Measurements from ENCODE around the gene UBE2L6.
"Not testable (repeated sequence)": the region's sequence is repeated elsewhere in the genome, so short reads cannot be mapped to it uniquely, and the experiment has no call there.

The UBE2L6 gene

GRCh38 chr11:57566005-57566904, 1.2 kb downstream of the UBE2L6 start:
- DNase-seq = no peak

- DNase-seq = no peak
Observed at GRCh38 chr11:57562596-57562995, 4.9 kb downstream of the UBE2L6 start.

GRCh38 chr11:57560146-57560545, 7.3 kb downstream of the UBE2L6 start:
- no peak for DNase-seq

- no peak for DNase-seq
Observed at GRCh38 chr11:57556041-57556440, 11.4 kb downstream of the UBE2L6 start.

- DNase-seq = no peak
Observed at GRCh38 chr11:57555393-57555792, 12.1 kb downstream of the UBE2L6 start.

GRCh38 chr11:57552479-57552878, 15.0 kb downstream of the UBE2L6 start:
- DNase-seq = no peak

GRCh38 chr11:57551941-57552340, 15.5 kb downstream of the UBE2L6 start:
- DNase-seq = no peak

- DNase-seq = no peak
Observed at GRCh38 chr11:57549983-57550382, 17.5 kb downstream of the UBE2L6 start.

- no peak for DNase-seq
Observed at GRCh38 chr11:57547854-57548377, 19.6 kb downstream of the UBE2L6 start.

- DNase-seq = no peak
Observed at GRCh38 chr11:57546869-57547475, 20.5 kb downstream of the UBE2L6 start.

GRCh38 chr11:57546451-57546850, 21.0 kb downstream of the UBE2L6 start:
- DNase-seq = no peak

GRCh38 chr11:57545883-57546282, 21.6 kb downstream of the UBE2L6 start:
- DNase-seq = no peak

- DNase-seq = no peak
Observed at GRCh38 chr11:57544566-57544965, 22.9 kb downstream of the UBE2L6 start.

- no peak for DNase-seq
Observed at GRCh38 chr11:57543593-57543992, 23.9 kb downstream of the UBE2L6 start.

- DNase-seq = no peak
Observed at GRCh38 chr11:57542582-57542981, 24.9 kb downstream of the UBE2L6 start.

GRCh38 chr11:57541169-57541568, 26.3 kb downstream of the UBE2L6 start:
- no peak for DNase-seq

GRCh38 chr11:57539342-57539741, 28.1 kb downstream of the UBE2L6 start:
- DNase-seq = no peak

- DNase-seq = no peak
Observed at GRCh38 chr11:57536947-57537619, 30.4 kb downstream of the UBE2L6 start, which contains the start of gene SMTNL1. TSS of gene SMTNL1 (plus strand) at chr11:57537595. CDS start at chr11:57542643, 5,048 bp downstream.

- not testable (repeated sequence) for DNase-seq
Observed at GRCh38 chr11:57534449-57534848, 33.0 kb downstream of the UBE2L6 start.

GRCh38 chr11:57530596-57531507, 36.6 kb downstream of the UBE2L6 start, which contains the start of gene TIMM10:
TSS of gene TIMM10 (minus strand) at chr11:57530754. CDS start at chr11:57530189, 565 bp downstream.
- DNase-seq = peak; percentile 96

GRCh38 chr11:57530215-57530595, 37.3 kb downstream of the UBE2L6 start:
- no peak for DNase-seq

- DNase-seq = no peak
Observed at GRCh38 chr11:57529012-57529411, 38.5 kb downstream of the UBE2L6 start.
